CD4-positive, alpha-beta T cell treated with Interleukin-21 for 1 hour (primary cell): ENCODE results near the gene ZFHX3.
A peak's percentile ranks its signal among the peaks of the same experiment; 100 is the strongest.

Experiments
- DNase-seq: peaks from one replicate; pipeline ENCODE4 v3.0.0-alpha.2; 2020

ZFHX3 gene

GRCh38 chr16:72924927-72925630, 122.8 kb downstream of the ZFHX3 start:
- DNase-seq: no peak

DNA sequence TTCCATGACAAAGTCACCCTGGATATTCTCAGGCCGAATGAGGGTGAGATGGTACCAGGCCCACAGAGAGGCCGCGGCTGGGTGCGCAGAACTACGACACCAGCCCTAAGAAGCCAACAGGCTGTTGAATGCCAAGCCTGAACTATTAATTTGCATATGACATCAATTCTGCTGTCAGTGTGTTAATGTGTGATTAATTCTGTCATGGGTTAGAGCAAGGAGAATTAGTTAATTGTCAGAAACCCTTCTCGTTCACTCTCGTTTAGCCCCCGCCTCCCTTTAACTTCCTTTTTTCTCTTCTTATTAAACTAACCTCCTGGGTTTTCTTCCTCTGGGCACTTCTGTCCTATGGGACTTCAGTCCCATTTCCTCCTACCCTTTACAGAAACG, 123.4 kb downstream of the ZFHX3 start:
- DNase-seq: no peak

DNA sequence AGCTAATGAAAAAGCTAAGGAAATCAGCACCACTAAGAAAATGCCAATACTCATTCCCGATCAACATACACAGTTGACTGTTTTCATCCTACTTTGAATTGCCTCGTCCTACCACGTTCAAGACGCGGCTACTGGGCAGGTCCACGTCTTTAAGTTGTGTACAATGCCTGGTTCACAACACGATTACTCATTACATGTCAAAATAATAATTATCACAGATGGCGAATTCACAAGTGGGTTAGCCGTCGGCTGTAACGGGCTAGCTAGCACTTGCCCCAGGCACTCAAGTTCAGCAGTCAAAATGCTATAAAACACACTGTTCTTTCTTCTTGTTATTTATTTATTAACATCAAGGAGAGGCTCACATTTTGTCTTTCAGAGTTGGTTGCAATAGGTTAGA, 124.2 kb downstream of the ZFHX3 start:
- no peak for DNase-seq

- DNase-seq: no peak
Measured at GRCh38 chr16:72922714-72923113, 125.2 kb downstream of the ZFHX3 start.

DNA sequence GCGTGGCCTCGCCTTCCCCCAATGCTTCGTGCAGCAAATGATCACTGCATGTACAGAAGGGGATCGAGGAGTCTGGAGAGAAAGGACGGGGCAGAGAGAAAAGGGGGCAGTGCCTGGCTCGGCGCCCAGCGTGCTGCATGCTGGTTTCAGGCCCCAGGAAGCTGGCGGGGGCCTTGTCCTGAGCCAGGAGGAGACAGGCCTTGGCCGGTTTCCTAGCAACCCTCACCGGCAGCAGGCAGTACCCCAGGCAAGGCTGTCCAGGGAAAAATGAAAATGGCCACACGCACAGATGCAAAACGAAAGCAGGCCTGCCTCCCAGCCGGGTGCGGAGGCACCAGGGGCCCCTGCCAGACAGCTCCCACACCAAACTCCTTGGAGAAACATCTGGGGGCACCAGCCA, 126.3 kb downstream of the ZFHX3 start:
- no peak for DNase-seq

DNA sequence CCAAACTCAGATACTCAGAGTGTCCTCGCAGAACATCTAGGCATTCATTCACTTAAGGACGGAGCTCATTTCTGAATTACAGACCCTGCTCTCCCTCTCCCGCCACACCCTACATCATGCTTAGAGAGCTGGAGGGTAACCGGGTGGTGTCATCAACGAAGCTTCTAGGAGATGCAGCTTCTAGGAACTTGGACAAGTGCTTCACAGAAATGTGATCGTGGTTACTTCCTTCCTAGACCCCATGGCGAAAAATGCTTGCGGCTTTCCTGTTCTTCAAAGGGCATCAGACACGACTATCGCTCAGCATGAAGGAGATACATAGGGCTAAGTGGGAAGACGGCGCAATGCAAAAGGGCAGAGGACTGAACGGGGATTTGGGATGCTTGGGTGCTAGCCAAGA, 126.8 kb downstream of the ZFHX3 start:
- no peak for DNase-seq

DNA sequence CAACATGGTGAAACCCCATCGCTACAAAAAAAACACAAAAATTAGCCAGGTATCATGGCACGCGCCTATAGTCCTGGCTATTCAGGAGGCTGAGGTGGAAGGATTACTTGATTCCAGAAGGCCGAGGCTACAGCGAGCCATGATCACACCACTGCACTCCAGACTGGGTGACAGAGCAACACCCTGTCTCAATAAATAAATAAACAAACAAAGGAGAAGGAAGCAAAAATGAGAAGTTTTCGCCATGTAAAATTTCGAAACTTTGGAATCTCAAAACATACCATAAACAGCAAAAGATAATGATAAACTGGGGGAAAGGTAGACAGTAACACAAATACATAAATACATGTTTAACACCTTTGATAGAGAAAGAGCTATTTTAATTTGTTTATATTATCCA, 130.9 kb downstream of the ZFHX3 start:
- no peak for DNase-seq

DNA sequence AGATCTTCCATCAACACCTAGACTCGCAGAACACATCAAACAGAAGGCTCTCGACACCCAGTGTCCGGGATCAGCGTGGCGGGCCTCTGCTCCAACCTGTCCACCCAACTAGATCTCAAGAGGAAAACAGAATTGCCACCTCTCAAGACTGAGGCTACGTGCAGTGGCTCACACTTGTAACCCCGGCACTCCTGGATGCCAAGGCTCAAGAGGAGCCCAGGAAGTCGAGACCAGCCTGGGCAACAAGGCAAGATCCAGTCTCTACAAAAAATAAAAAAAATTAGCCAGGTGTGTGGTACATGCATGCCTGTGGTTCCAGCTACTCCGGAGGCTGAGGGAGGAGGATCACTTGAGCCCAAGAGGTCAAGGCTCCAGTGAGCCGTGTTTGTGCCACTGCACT, 132.6 kb downstream of the ZFHX3 start:
- no peak for DNase-seq

- DNase-seq: no peak
Measured at GRCh38 chr16:72913551-72913950, 134.4 kb downstream of the ZFHX3 start.

DNA sequence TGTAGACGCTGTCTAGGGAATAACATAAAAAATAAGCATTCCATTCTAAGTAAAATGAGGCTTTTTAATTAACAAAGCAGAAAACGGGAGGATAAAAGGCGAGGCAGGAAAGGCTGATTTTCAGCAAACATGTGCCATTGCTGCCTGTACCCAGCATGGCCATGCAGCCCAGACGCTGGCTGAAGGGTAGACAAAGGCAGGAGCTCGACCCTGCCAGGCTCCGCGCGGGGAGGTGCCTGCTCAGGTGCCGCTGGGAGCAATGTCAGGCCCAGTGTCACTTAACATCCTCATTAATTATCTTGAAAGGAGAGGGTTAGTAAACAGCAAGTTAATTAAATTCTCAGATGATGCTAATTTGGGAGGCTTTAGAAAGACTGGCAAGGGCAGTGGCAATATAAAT, 136.0 kb downstream of the ZFHX3 start:
- DNase-seq: no peak

- DNase-seq: no peak
Measured at GRCh38 chr16:72910875-72911274, 137.1 kb downstream of the ZFHX3 start.

DNA sequence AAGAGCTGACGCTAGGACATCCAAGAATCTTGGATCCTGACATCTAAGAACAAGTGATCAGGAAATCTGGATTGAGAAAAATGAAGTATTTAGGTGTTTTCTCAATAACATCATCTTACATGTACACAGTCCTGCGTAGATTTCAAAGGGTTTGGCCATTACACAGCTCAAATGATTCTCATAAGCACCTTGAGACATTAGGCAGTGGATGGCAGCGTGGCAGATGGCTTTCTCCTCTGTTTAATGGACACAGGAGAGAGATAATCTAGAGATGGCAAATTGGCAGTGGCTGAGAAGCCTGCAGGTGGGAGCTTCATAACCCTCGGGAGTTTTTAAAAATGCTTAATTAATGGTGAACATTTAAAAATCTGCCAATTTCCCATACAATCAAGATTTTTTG, 137.5 kb downstream of the ZFHX3 start:
- no peak for DNase-seq

GRCh38 chr16:72909196-72909595, 138.7 kb downstream of the ZFHX3 start:
- DNase-seq: no peak

GRCh38 chr16:72908362-72909167, 139.4 kb downstream of the ZFHX3 start:
- DNase-seq: peak; percentile 10

- no peak for DNase-seq
Measured at GRCh38 chr16:72905581-72905980, 142.3 kb downstream of the ZFHX3 start.

DNA sequence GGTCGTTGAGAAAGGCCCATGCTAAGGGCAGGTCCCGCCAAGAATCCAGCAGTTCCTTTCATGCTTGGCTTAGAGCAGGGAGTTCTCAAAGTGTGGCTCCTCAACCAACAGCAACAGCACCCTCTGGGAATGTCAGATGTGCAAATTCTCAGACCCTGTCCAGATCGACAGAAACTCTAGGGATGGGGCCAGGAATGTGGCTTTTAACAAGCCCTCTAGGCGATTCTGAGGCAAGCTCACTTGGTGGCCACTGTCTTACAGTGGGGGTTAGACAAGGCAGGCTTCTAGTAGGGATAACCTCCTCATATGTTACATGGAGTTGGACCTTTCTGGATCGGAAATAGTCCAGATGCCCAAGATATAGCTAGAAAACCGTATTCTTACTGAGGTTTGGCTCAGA, 144.8 kb downstream of the ZFHX3 start:
- no peak for DNase-seq

DNA sequence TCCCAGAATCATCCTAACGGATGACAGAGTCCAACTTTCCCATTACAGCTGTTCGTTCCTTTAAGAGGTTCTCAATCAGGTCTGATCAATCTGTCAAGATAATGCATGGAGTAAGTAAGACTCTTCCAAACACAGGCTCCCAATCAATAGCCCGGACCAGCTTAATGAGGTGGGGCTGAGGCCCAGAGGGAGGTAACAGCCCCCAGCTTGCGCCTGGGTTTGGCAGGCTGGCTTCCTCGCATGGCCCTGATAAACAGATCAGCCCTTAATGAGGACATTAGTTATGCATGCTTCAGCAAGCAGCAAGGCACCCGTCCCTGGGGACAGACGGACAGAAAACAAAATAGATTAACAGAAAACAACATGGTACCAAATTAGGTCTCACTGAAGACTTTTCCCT, 145.7 kb downstream of the ZFHX3 start:
- no peak for DNase-seq

DNA sequence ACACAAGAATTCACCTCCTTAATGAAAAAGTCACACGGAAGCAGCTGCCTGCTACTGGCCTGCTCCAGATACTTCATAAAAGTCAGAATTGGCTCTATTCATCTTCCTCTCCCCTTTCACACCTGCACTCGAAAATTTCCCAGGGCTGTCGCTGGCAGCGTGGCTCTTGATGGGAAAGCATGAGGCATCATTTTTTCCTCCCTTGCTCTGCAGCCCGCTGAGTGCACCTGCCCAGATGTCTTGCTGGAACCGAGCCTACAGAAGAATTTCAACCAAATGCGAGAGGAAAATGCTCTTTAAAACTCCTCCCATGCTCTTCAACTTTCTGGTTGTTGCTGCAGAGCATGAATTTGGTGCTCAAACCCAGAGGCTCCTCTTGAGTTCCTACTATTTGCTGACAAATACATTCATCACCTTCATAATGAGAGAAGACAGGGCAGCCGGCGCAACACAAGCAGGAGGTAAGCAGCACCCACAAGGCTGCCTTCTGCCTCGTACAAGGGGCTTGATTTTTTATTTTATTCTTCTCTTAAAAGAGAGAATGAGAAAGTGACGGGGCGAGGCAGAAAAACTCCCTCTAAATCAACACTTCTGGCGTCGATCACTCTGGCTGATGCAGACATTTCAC, 146.8 kb downstream of the ZFHX3 start:
- DNase-seq: no peak

- DNase-seq: no peak
Measured at GRCh38 chr16:72898216-72898825, 149.6 kb downstream of the ZFHX3 start.

GRCh38 chr16:72897707-72898106, 150.2 kb downstream of the ZFHX3 start:
- DNase-seq: no peak

DNA sequence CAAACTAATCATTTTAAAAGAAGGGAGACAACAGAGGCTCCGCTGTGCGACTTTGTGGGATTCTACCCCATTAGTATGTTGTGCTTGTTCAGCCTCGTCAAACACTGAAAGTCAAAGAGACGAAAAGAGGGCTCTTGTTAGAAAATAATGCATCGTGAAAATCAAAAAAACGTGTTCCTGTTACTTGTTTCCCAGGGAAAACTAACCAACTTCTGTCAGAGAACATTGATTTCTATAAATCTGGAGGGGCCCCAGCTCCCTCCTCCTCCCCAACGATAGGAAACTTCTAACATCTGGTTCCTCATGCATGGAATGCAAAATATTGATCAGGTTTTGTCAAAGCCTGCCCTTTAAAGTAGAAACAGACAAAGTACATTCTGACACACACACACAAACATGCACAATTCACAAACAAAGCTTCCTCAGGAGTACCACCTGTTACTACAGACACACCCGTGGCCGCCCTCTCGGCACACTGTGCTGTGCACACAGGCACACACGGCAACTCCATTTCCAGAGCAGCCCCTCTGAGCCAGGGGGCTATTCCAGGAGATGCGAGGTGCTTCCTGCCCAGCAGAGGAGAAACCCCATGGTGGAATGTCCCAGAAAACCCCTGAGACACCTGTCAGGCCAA, 151.3 kb downstream of the ZFHX3 start:
- DNase-seq: no peak

DNA sequence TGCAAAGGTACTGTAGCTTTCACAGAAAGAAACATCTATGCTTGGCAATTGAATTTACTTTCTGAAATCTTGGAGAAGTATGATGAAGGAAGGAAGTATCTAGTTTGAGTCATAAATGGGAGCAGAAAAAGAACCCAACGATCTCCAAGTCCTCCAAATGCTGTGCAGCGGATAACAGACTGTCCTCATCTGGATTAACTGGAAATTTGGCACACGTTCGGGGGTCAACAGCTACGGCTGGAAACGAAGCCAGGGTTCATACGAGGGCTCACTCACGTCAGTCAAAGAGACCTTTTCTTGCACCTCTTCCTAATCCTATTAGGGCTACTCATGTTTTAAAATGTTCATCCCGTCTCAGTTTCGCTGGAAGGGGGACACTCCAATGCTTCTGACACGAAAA, 152.0 kb downstream of the ZFHX3 start:
- no peak for DNase-seq
